ENCODE measurements around the gene C1QC.

C1QC gene

DNA sequence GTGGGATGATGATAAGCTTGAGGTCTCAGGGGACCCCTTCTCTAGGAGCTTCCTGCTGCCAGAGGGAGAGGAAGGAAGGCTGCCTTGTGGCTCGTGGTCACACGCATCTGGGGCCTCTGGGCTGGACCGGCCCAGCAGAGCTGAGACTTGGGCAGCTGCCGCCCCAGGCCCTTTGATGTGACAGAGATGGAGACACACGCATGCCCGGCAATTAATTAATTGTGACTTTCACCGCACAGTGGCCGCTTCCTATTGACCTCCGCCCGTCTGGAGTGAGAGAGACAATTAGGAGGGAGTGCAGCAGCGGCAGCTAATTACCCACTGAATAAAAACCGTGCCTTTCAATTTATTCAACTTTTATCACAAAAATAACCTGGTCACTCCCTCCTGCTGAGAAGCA, 23.6 kb upstream of the C1QC start:
- no peak for DNase-seq

DNA sequence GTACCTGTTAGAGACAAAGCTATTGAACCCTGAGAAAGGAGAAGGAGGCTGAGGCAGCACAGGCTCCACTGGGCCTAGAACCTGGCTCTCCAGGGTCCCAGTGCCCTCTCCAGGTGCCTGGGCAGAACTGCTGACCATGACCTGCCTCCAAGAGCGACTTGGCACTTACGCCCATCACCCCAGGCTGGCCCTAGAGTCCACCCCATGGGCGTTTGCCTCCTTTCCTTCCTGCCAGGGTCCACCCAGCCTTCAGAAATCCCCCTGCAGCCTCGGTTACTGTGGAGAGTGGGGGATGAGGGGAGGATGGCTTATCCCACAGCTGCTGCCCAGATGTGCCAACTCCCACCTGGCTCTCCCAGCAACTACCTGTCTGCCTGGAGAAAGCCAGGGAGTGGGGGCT, 21.7 kb upstream of the C1QC start:
- DNase-seq: no peak

DNA sequence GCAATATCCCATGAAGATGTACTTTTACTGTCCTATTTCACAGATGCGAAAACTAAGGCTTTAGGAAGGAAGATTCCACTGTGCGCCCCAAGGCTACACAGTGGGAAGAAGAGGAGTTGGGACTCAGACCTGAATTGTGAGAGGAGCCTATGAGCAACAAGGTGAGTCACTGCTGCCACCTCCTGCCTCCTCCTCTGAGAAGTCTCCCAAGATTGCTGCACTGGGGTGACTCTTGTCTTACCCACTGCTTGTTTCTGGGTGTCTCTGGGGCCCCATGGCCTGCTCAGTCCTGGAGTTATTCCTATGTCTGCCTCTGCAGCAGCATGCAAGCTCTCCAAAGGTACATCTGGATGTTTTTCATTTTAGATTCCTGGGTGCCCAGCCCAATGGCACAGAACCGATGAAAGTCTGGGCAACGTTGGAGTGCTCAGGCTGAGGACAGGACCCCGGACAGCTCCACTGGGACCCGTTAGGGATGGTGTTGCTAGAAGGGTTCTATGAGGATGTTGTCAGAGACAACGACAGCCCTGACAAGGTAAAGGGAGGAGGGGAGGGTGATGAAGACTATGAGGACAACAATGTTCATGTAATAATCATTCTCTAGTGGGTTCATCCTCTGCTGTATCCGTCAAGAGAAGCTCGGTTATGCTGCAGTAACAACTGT, 18.0 kb upstream of the C1QC start:
- no peak for DNase-seq

DNA sequence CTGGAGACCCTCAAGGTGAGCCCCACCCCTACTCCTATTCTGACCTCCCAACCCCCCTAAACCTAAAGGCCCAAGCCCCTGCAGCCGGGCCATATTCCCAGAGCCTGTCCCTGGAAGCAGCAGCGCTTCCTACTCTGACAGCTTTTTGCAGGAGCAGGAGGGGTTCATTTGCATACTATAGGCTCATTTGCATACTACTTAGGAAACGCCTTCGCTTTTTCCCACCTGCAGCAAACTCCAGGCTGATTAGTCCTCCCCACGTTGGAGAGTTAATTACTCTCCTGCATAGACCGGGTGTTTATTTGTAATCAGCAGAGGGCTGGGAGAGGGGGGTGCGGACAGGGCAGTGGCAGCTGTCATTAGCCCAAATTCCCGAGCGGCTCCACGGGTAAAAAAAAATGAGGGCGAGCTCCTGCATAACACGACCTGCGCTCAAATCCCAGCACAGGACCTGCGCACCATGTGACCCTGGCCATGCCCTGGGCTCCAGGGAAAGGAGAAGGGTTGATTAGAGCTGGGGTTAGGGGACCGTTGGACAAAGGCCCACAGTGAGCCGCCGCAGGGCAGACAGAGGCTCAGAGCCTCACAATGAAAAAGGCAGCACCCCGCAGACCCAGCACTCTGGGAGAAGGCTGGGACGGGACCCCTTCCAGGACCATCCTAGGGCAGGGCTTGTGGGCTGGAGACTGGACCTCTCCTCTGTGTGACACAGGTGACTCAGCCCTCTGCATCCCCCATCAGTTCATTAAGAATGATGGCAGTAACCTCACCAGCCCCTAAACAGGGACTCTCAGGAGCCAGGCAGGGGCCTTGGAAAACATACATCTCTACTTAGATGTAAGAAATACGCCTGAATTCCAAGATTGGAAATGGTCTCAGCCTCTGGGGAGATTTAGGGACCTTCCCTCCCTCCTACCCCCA, 16.9 kb upstream of the C1QC start:
- no peak for DNase-seq

DNA sequence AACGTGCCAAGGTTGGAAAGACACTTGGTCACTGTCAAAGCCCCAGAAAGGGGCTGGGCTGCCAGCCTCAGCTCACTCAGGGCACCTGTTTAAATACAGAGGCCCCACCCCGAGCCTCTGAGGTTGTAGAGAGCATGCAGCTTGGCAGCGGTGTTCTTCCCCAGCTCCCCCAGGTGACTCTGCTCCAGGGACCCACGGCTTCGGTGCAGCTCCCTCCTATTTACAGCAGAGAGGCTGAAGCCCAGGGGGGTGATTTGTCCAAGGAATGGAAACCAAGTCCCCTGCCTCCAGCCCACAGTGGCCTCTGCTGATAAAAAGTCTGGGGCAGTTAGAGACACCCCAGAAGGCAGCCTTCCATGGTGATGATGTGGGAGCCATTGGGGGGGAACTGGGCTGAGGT, 16.1 kb upstream of the C1QC start:
- DNase-seq: peak; percentile 35

DNA sequence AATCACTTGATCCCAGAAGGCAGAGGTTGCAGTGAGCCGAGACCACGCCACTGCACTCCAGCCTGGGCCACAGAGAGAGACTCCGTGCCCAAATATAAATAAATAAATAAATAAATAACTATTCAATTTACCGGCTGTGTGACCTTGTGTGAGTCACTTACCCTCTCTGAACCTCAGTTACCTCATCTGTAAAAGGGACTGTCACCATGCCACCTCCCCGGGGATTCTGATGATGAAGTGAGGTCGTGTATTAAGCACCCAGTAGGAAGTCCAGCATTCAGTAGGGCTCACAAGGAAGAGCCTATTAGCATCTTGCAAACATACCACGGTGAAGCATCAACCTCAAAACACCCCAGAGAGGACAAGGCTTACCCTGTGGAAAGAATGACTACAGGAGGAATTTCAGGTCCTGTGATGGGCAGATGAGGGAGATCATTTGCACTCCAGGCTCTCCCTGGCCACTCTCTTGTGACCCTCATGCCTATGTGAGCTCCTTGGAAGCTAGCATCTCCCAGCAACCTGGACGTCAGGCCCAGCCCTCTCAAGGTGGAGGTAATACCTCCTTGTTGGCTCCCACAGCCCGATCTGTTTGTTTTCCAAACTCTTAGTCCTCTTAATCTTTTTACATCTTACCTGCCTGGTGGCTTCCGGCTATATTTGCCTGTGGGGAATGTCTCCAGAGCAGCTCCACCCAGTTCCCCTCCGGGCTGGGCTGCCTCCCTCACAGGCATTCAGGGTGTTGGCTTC, 14.6 kb upstream of the C1QC start:
- DNase-seq: no peak

DNA sequence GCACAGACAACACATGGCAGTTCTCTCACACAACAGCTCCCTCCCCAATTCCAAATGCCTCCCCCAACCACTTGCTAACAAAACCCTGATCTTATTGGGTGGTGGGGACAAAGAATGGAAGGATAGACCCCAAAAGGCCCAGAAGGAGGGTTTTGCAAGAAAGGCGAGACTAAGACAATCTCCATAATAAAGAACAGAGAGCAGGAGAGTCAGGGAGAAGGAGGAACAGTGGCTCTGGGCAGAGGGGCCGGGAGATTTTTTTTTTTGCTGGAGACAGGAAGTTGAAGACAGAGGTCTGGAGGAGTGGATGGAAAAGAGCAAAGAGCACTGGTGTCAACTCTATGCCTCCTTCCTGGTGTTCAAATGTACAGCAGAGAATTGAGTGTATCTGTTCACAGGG, 13.5 kb upstream of the C1QC start:
- DNase-seq: no peak

DNA sequence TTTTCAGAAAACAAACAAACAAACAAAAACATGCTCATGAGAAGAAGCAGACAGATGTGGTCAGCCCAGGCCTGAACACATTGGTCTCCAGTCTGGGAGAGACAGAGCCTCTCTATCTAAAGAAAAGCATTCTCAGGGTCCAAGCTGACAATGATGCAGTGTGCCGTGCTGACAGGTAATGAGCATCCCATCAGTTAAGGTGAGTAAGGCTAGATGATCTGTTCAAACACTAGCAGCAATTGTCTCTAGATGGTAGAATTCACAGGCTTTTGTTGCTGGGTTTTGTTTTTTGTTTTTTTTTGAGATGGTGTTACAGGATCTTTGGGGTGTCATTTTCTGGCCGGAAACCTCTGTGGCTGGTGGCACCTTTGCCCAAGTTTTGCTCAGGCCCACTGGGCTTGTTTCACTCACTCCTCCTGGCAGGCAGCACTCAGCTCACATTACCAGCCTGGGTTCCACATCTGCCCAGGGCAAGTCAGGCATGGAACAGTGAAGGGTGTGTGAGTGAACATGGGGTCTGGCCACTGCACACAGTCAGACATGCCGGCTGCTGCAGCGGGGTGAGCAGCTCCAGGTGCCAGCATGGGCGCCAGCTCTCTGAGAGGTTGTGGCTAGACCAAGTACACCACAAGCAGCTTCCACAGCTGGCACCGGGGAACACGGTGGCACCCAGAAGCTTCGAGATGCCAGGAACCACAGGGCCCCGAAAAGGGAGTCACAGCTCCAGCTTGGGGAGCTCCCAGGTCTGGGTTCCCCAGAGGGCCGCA, 9.6 kb upstream of the C1QC start:
- no peak for DNase-seq

DNA sequence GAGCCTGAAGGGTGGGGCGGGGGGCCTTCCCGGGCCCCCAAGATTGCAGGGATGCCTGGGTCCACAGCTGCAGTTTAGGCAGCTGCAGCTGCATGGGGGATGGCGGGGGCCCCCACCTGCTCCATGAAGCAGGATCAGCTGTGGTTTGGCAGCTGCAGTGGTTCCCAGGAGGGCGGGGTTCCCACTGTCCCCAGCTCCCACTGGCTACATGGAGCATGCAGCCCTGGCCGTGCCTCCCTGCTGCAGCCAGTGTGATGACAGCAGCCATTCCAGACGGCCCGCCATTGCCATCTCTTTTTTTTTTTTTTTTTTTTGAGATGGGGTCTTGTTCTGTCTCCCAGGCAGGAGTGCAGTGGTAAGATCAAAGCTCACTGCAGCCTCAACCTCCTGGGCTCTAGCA, 8.0 kb upstream of the C1QC start:
- no peak for DNase-seq

DNA sequence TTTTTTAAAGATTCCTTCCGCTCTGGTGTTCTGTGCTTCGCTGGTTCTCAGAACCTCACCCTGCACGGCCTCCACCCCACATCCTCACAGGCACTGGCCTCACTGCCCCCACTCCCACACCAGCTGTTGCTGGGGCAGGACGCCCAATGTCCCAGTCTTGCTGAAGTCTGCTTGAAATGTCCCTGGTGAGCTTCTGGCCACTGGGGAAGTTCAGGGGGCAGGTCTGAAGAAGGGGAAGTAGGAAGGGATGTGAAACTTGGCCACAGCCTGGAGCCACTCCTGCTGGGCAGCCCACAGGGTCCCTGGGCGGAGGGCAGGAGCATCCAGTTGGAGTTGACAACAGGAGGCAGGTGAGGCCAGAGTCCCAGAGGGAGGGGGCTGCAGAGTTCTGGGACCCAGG, 7.1 kb upstream of the C1QC start, which contains the start of gene C1QA:
TSS of gene C1QA (plus strand) at position 276 of the 400 bp plus-strand sequence. CDS start 989 bp downstream, outside the sequence.
- no peak for DNase-seq

DNA sequence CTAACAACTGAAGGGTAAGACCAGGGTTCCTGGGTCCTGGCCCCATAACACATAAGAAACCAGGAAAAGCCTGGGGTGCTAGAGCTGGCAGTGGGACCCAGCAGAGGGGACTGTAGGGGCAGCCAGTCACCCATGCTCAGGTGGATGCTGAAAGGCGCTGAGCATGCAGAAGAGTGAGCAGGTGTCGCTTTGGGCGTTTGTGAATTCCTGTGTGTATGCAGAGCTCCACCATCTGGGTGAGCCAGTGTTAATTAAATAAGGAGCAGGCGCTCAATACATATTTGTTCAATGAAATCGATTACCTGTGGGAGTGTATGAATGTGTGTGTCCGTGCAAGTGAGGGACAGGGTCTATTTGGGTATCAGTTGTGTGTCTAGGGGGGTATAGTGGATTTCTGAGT, 6.5 kb upstream of the C1QC start:
- DNase-seq: peak; percentile 52

DNA sequence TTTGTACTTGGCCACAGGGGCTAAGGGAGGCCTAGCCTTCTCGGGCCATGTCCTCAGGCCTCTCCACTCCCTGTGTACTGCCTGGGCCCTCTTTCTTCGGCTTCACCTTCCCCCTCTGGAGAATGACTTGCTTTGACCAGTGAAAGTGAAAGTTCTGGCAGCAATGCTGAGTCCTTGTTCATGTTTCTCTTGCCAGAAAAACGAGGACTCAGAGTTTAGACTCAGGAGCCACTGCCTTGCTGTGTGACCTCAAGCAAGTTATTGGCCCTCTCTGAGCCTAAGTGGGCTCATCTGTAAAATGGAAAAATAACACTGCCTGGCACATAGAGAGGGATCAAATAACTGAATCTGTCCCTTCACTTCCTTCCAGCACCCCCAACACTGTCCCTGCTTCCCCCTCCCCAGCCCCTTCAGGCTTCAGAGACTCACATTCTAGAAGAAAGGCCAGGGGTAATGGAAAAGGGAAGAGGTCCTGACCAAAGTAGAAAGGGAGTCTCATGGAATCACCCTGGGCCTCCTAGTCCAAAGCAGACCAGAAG, 5.5 kb upstream of the C1QC start:
- DNase-seq: no peak

DNA sequence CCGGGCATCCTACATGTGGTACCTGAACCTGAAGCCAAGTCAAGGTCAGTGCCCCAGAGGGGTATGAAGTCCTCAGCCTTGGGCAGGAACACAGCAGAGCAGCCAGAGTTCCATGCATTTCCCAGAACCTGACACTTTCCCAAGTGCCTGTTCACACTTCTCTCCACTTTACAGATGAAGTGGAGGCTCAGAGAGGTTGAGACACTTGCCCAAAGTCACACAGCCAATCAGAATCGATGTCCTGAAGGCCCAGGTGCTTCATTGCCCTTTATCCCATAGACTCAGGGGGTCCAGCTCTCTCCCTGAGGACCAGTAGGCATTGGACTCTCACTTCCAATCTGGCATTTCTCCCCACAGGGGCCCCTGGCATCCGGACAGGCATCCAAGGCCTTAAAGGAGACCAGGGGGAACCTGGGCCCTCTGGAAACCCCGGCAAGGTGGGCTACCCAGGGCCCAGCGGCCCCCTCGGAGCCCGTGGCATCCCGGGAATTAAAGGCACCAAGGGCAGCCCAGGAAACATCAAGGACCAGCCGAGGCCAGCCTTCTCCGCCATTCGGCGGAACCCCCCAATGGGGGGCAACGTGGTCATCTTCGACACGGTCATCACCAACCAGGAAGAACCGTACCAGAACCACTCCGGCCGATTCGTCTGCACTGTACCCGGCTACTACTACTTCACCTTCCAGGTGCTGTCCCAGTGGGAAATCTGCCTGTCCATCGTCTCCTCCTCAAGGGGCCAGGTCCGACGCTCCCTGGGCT, 4.8 kb upstream of the C1QC start:
- DNase-seq: no peak

DNA sequence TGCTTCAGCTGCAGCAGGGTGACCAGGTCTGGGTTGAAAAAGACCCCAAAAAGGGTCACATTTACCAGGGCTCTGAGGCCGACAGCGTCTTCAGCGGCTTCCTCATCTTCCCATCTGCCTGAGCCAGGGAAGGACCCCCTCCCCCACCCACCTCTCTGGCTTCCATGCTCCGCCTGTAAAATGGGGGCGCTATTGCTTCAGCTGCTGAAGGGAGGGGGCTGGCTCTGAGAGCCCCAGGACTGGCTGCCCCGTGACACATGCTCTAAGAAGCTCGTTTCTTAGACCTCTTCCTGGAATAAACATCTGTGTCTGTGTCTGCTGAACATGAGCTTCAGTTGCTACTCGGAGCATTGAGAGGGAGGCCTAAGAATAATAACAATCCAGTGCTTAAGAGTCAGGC, 4.1 kb upstream of the C1QC start:
- no peak for DNase-seq

DNA sequence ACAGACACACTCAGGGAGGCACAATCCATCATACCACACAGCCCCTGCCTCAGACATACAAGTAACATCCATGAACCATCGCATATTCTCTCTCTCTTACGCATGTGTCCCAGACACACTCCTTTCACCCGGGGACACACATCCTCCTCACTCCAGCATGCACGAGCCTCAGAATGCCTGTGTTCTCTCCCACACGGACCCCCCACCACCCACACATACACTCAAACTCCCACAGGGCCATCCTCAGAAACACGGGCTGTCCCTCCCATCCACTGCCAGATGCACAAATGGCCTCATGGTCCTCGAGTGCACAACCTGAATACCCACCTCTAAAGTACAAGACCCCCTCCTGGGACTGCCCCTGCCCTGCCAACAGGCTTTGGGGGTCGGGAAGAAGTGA, 2.2 kb upstream of the C1QC start:
- no peak for DNase-seq

DNA sequence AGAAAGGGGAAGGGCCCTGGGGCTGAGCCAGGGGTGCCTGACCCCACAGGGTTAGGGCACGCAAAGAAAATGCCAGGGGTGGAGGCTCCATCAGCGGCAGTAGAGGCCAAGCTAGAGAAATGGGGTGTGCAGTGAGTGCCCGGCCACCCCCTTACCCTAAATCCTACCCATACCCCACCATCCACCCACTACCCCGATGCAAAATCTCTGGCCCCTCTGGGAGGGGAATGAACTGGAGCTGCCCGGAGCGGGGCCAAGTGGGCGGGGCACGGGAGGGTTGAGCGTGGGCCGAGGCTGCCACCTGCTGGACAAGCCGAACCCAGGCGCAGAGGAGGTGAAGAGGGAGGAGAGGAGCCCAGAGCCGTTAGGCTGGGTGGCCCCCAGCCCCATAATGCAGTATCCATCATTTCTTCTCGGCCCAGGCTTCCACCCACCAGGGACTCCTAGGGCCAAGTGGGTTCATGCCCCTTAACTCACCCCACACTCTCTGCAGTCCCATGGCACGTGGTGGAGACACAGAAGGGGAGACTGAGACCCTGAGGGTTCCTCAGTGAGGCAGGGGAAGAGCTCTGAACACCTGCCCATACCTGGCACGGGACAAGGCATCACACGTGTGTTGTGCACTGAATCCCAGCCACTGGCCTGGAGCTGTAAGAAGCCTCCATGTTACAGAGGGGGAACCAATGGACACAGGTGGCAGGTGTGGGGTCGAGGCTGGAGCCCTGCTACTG, 1.4 kb upstream of the C1QC start:
- peak; percentile 17 for DNase-seq

DNA sequence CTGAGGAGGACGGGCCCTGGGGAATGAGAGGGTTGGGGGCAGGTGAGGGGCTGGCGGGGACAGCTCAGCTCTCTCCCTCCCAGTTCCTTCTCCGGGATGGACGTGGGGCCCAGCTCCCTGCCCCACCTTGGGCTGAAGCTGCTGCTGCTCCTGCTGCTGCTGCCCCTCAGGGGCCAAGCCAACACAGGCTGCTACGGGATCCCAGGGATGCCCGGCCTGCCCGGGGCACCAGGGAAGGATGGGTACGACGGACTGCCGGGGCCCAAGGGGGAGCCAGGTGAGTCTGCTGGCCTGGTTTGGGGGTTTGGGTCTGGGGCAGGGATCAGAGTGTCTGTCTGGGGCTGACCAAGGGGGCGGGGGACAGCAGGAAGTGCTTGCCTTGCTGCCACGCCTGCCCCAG, 495 bp downstream of the C1QC start:
- no peak for DNase-seq

DNA sequence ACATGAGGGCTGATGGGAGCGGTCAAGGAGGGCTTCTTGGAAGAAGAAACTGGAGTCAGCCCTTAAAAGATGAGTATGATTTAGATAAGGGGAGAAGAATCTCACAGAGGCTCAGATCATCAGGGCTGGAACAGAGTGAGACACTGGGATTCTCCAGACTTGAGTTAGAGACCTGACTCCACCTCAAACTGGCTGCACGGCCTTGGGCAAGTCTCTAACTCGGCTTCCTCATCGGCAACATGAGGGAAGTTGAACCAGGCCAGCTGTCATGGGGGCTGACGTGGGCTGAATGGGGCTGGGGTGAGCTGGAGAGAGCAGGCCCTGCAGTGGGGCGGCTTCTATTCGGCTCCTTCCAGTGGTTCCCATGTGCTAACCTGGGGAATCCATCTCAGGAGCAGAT, 2.5 kb downstream of the C1QC start:
- no peak for DNase-seq

DNA sequence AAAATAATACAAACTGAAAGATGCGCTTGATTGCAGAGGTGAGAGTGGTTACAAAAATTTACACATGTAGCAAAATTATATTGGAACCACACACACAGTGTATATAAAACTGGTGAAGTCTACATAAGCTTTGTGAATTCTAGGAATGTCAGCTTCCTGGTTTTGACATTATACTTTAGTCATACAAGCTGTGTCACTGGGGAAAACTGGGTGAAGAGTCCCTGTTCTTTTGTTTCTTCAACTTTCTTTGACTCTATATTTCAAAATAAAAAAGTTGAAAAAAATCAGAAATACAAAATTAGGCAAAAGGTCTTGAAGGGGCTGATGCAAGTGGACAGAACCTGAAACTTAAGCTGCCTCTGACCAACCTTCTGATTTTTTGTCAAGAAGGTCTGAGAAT, 3.0 kb downstream of the C1QC start:
- no peak for DNase-seq

DNA sequence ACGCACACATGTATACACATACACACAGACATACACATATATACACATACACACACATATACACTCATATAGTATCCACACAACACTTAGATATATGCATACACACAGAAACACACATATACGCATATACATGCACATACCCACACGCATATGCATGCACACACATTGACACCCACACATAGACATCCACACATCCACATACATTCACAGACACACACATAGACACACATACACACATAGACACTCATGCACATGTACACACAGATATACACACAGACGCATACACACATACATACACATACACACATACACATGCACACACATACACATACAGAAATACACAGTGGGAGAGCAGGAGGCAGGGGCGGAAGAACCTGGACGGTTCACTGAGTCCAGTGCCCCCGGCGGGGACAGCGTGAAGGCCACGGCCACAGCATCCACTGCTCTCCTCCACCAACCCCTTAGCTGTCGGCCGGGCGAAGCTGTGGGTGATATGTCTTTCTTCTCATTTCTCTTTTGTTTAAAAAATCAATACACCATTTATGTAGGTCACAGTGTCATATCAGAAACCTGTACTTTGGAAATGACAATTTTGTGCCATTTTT, 6.8 kb downstream of the C1QC start:
- no peak for DNase-seq
